HepG2 (cell line): ENCODE results near the gene INAFM2. TPM values are rescaled to one million over a fixed set of nuclear protein-coding genes. Genes with fewer than 3 reads are reported as not detected.

Source experiments
- ATAC-seq: fragments of 200-7000 bp; cut with Tn5 transposase; 3 replicates; pipeline ENCODE4 v1.9.1; 2020; ENCODE audit warnings: mild to moderate bottlenecking, moderate library complexity
- BruUV-seq: library from RNA; stranded (reverse); fragments of 400-500 nt; replicated peaks from 2 replicates; lab custom pipeline; 2021; lab: Mats Ljungman, UMichigan
- CTCF ChIA-PET: fragments of 300-600 bp; formaldehyde crosslinking; extraction: SDS; loops from one replicate; lab custom pipeline; 2021; ENCODE audit warnings: low total read pairs, inconsistent platforms, low intra/inter-chr PET ratio; lab: Yijun Ruan, JAX
- POLR2A ChIA-PET: fragments of 350-600 bp; sonication (Branson Sonifier 250); formaldehyde crosslinking; loops from one replicate; lab custom pipeline; 2020; ENCODE audit warnings: antibody characterized with exemption, inconsistent platforms; lab: Yijun Ruan, JAX
- DNase-seq: peaks from one replicate; pipeline ENCODE4 v3.0.0-alpha.2; 2015; ENCODE audit warnings: low spot score
- FAIRE-seq: peaks from 3 replicates; lab custom pipeline; 2011; peaks lifted over from hg19 to GRCh38; lab: Jason Lieb, UNC
- H2AFZ ChIP-seq: one replicate; pipeline ENCODE4 v1.6.1; 2011; ENCODE audit warnings: low read length, inconsistent platforms
- H3K27ac ChIP-seq: fragments of 300-600 bp; 3 replicates; pipeline ENCODE4 v1.8.0; 2011; ENCODE audit warnings: mixed run types, mild to moderate bottlenecking, mixed read lengths, low read length, inconsistent platforms; ENCODE audit not compliant: insufficient read depth; ENCODE audit errors: extremely low read length
- H3K27me3 ChIP-seq, 2 experiments: fragments of 200-600 bp in 1 of 2; 2 replicates in 1 of 2; 3 replicates in 1 of 2; pipeline versions ENCODE4 v1.6.0 to v1.8.0; 2011; ENCODE audit warnings: low read length in 2 of 2, mild to moderate bottlenecking in 2 of 2, moderate library complexity in 2 of 2, inconsistent platforms in 1 of 2; ENCODE audit not compliant: insufficient read depth in 2 of 2, control insufficient read depth in 1 of 2
- H3K36me3 ChIP-seq, 2 experiments: fragments of 200-600 bp in 1 of 2; replicated peaks in 1 of 2; 2 replicates in 1 of 2; 3 replicates in 1 of 2; pipeline versions ENCODE4 v1.5.1 to v1.8.0; 2011; ENCODE audit warnings: low read length in 2 of 2, inconsistent platforms in 1 of 2; ENCODE audit not compliant: insufficient read depth in 2 of 2, control insufficient read depth in 1 of 2
- H3K4me1 ChIP-seq: 2 replicates; pipeline ENCODE4 v1.5.1; 2012; ENCODE audit warnings: low read length, inconsistent platforms; ENCODE audit not compliant: insufficient read depth
- H3K4me2 ChIP-seq: 2 replicates; pipeline ENCODE4 v1.6.0; 2011; ENCODE audit warnings: low read depth, low read length, inconsistent platforms
- H3K4me3 ChIP-seq, 3 experiments: fragments of 200-600 bp in 1 of 3; sonication (generic), shearing (Covaris generic) in 1 of 3; replicated peaks in 1 of 3; 2 replicates each; pipeline ENCODE4 v1.5.1; 2011 to 2016; ENCODE audit warnings: low read length in 3 of 3, inconsistent platforms in 2 of 3, low read depth in 2 of 3, mild to moderate bottlenecking in 2 of 3, control low read depth in 1 of 3, mixed read lengths in 1 of 3; ENCODE audit not compliant: insufficient read depth in 1 of 3
- H3K79me2 ChIP-seq: one replicate; pipeline ENCODE4 v1.6.1; 2011; ENCODE audit warnings: low read length, inconsistent platforms; ENCODE audit not compliant: insufficient read depth
- H3K9ac ChIP-seq: 2 replicates; pipeline ENCODE4 v1.6.0; 2011; ENCODE audit warnings: mild to moderate bottlenecking, low read depth, low read length, inconsistent platforms; ENCODE audit not compliant: insufficient read depth
- H3K9me3 ChIP-seq: 2 replicates; pipeline ENCODE4 v1.5.1; 2012; ENCODE audit warnings: mild to moderate bottlenecking, low read length
- H4K20me1 ChIP-seq: 2 replicates; pipeline ENCODE4 v1.6.0; 2011; ENCODE audit warnings: inconsistent platforms, mild to moderate bottlenecking, low read length, moderate library complexity; ENCODE audit not compliant: insufficient read depth
- CBX2 ChIP-seq, 2 experiments: fragments of 200-600 bp in 1 of 2; sonication (generic); formaldehyde crosslinking in 1 of 2; IDR thresholded peaks; 2 replicates each; pipeline versions ENCODE4 v1.7.0 to v1.8.1; 2018 to 2022; ENCODE audit warnings: low read depth in 2 of 2, low read length in 1 of 2, mild to moderate bottlenecking in 1 of 2, missing genetic modification reagents in 1 of 2
- DMAP1 ChIP-seq: IDR thresholded peaks from 2 replicates; pipeline ENCODE4 v1.6.1; 2016
- JUND ChIP-seq: sonication (generic); formaldehyde crosslinking; IDR thresholded peaks from 2 replicates; pipeline ENCODE4 v1.8.0; 2022; ENCODE audit warnings: mild to moderate bottlenecking, missing genetic modification reagents
- KDM1A ChIP-seq: IDR thresholded peaks from 2 replicates; pipeline ENCODE4 v1.6.1; 2016; ENCODE audit warnings: missing compliant biosample characterization
- NFRKB ChIP-seq: fragments of 450-650 bp; IDR thresholded peaks from 2 replicates; pipeline ENCODE4 v1.6.1; 2017
- POLR2A ChIP-seq, 2 experiments: IDR thresholded peaks; 2 replicates each; pipeline ENCODE4 v1.6.1; 2011; ENCODE audit warnings: low read depth in 2 of 2, low read length in 2 of 2, mild to moderate bottlenecking in 1 of 2, moderate library complexity in 1 of 2; ENCODE audit not compliant: insufficient read depth in 1 of 2
- SAFB2 ChIP-seq: sonication (generic); formaldehyde crosslinking; IDR thresholded peaks from 2 replicates; pipeline ENCODE4 v1.5.1; 2020; ENCODE audit warnings: missing genetic modification reagents, low read depth, mild to moderate bottlenecking, borderline replicate concordance
- SETDB1 ChIP-seq: sonication (generic); formaldehyde crosslinking; IDR thresholded peaks from 2 replicates; pipeline ENCODE4 v1.5.1; 2020; ENCODE audit warnings: missing genetic modification reagents, mild to moderate bottlenecking, borderline replicate concordance
- SRF ChIP-seq: IDR thresholded peaks from 2 replicates; pipeline ENCODE4 v1.6.1; 2011; ENCODE audit warnings: mild to moderate bottlenecking, low read depth, low read length, moderate library complexity
- ZKSCAN5 ChIP-seq: sonication (generic); formaldehyde crosslinking; IDR thresholded peaks from 2 replicates; pipeline ENCODE4 v1.5.1; 2020; ENCODE audit warnings: mild to moderate bottlenecking, missing genetic modification reagents
- ZNF362 ChIP-seq: sonication (generic); formaldehyde crosslinking; IDR thresholded peaks from 2 replicates; pipeline ENCODE4 v1.4.0; 2020; ENCODE audit warnings: missing genetic modification reagents, mild to moderate bottlenecking, borderline replicate concordance
- ZNF614 ChIP-seq: IDR thresholded peaks from 2 replicates; pipeline ENCODE4 v1.6.1; 2018; ENCODE audit warnings: missing biosample characterization, missing genetic modification reagents, inconsistent platforms, borderline replicate concordance
- ZNF790 ChIP-seq: sonication (generic); formaldehyde crosslinking; IDR thresholded peaks from 2 replicates; pipeline ENCODE4 v1.8.0; 2022; ENCODE audit warnings: missing genetic modification reagents, mild to moderate bottlenecking, borderline replicate concordance
- WGBS: methylation state at CpG from one replicate; pipeline ENCODE4 v1.1.6; 2017; ENCODE audit warnings: low lambda C conversion rate; 5-methylcytosine and 5-hydroxymethylcytosine counted together
- in situ Hi-C: cut with HindIII; loops from 2 replicates; pipeline ENCODE4 v1.10.0; 2017; ENCODE audit warnings: low pct_unique_long_range_greater_than_20kb; ENCODE audit not compliant: extremely low pct_ligation_motif_present
- intact Hi-C: fragments of 100-400 bp; cut with micrococcal nuclease; formaldehyde crosslinking; loops from one replicate; pipeline ENCODE4 v1.10.0; 2022; ENCODE audit not compliant: unreplicated experiment
- polyA plus RNA-seq, 8 experiments: library from polyadenylated mRNA; depleted of rRNA in 3 of 8; stranded (reverse) in 7 of 8; unstranded in 1 of 8; fragments of >200 nt; fragmentation: Illumina TruSeq in 4 of 8; extraction: Trizol in 4 of 8; gene quantifications; 2 replicates each; pipeline versions ENCODE4 v1.2.1 to v1.2.3, GENCODE V29; 2011 to 2016; ENCODE audit warnings: low read depth in 4 of 8, missing spikeins in 1 of 8, mixed read lengths in 1 of 8; ENCODE audit not compliant: insufficient read depth in 1 of 8
- total RNA-seq, 5 experiments: library from RNA; depleted of rRNA; stranded (reverse); fragments of >200 nt; fragmentation: Illumina TruSeq; extraction: Trizol; gene quantifications; 2 replicates each; pipeline ENCODE4 v1.2.3, GENCODE V29; 2016; ENCODE audit warnings: low read depth in 1 of 5
- TF ChIP-seq, protein P1 (sequence below): sonication (generic); formaldehyde crosslinking; IDR thresholded peaks from 2 replicates; pipeline ENCODE4 v1.4.0; 2020; ENCODE audit warnings: mild to moderate bottlenecking, missing genetic modification reagents
- TF ChIP-seq, protein P2 (sequence below): fragments of 450-650 bp; IDR thresholded peaks from 2 replicates; pipeline ENCODE4 v1.6.1; 2017; ENCODE audit warnings: mild to moderate bottlenecking

Gene INAFM2
- total and polyA plus RNA-seq, 2 of the 13 experiments (the other 11 are each of a cell fraction or from before 2014, with no cell fraction given) = 5.5 to 6.5 TPM

- peaks cover 85% of the 10 kb centered on the region for H3K4me1 ChIP-seq
- ATAC-seq (no peak), FAIRE-seq (no peak), DNase-seq (no peak)
- WGBS = 42% methylated on average over 2 of the region's 10 CpGs
- no peaks in the 10 kb centered on the region for H3K9me3 ChIP-seq
- H3K27me3 ChIP-seq = no peaks in the 10 kb centered on the region; a peak in 1 of 5 replicates
- BruUV-seq = no TSS peak
- no peak overlapping the region for H2AFZ ChIP-seq
- H3K27ac ChIP-seq = no peak overlapping the region
- H3K4me2 ChIP-seq = peak overlapping the region; percentile 49; the same call in 1 of the 2 replicates
- ChIA-PET POLR2A (no interaction called here), CTCF (interaction anchor here (1.3 to 1.9 kb wide), 3 partner anchors 9 to 77 kb away, joined by 5 to 11 read pairs (median 7); no protein-coding TSS in a partner anchor)
- H3K79me2 ChIP-seq = no peaks in the 10 kb centered on the region
- no peak for TF ChIP-seq SAFB2 (CRISPR knock-in tag)
- TF ChIP-seq SETDB1 (CRISPR knock-in tag) = no peak
- TF ChIP-seq NFRKB = no peak
- TF ChIP-seq KDM1A (CRISPR knock-in tag) = no peak
- TF ChIP-seq ZNF362 (CRISPR knock-in tag) = no peak
- TF ChIP-seq JUND (CRISPR knock-in tag) = no peak
- TF ChIP-seq CBX2 (IDR thresholded peaks at IDR 0.05; ENCODE audit: low read depth, low read length) = no peak
- no peak for TF ChIP-seq CBX2 (CRISPR knock-in tag; IDR thresholded peaks at IDR 0.05; ENCODE audit: low read depth)
- TF ChIP-seq ZKSCAN5 = no peak
- TF ChIP-seq, protein P1, sequence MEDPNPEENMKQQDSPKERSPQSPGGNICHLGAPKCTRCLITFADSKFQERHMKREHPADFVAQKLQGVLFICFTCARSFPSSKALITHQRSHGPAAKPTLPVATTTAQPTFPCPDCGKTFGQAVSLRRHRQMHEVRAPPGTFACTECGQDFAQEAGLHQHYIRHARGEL (CRISPR knock-in tag) = no peak
- TF ChIP-seq DMAP1 (CRISPR knock-in tag) = no peak
- TF ChIP-seq, protein P2, sequence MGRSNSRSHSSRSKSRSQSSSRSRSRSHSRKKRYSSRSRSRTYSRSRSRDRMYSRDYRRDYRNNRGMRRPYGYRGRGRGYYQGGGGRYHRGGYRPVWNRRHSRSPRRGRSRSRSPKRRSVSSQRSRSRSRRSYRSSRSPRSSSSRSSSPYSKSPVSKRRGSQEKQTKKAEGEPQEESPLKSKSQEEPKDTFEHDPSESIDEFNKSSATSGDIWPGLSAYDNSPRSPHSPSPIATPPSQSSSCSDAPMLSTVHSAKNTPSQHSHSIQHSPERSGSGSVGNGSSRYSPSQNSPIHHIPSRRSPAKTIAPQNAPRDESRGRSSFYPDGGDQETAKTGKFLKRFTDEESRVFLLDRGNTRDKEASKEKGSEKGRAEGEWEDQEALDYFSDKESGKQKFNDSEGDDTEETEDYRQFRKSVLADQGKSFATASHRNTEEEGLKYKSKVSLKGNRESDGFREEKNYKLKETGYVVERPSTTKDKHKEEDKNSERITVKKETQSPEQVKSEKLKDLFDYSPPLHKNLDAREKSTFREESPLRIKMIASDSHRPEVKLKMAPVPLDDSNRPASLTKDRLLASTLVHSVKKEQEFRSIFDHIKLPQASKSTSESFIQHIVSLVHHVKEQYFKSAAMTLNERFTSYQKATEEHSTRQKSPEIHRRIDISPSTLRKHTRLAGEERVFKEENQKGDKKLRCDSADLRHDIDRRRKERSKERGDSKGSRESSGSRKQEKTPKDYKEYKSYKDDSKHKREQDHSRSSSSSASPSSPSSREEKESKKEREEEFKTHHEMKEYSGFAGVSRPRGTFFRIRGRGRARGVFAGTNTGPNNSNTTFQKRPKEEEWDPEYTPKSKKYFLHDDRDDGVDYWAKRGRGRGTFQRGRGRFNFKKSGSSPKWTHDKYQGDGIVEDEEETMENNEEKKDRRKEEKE = no peak
- no peak for TF ChIP-seq ZNF614 (CRISPR knock-in tag)
- TF ChIP-seq SRF = no peak
- no peak for TF ChIP-seq POLR2A (IDR thresholded peaks at IDR 0.05; ENCODE audit: insufficient read depth in 1 of 2, low read depth in 2 of 2, low read length in 2 of 2)
- no peak for TF ChIP-seq ZNF790 (CRISPR knock-in tag)
- peak overlapping the region in 1 of 3 experiments; percentile 2; a peak in 1 of 6 replicates for H3K4me3 ChIP-seq
- in situ Hi-C loops (loop anchor here (5.0 kb wide), 1 partner anchor 77 kb away; no protein-coding TSS in a partner anchor), intact Hi-C loops (no loop called here)
- no peaks in the 10 kb centered on the region for H3K36me3 ChIP-seq
- 0 out of 2 replicates have a peak overlapping the region, but pooled peaks have one; percentile 11 for H3K9ac ChIP-seq
- H4K20me1 ChIP-seq = no peaks in the 10 kb centered on the region
Observed at GRCh38 chr15:40345225-40345866, 21.9 kb downstream of the INAFM2 start.
